ENCODE results near the gene EHMT1. TPM values are rescaled to one million over a fixed set of nuclear protein-coding genes. Genes with fewer than 3 reads are reported as not detected.

Gene EHMT1
- total RNA-seq, 2 donors from 2014 or later: 106 to 108 TPM

- Mint-ChIP-seq H3K27me3 (no peaks in the 10 kb centered on the region), H3K27ac (peak overlapping the region; percentile 60), H3K4me1 (peaks cover 28% of the 10 kb centered on the region), H3K4me3 (no peak overlapping the region), H3K36me3 (ENCODE audit: low read depth) (peaks cover 5% of the 10 kb centered on the region)
- DNase-seq: no peak
- no peak for ATAC-seq
- H3K9me3 ChIP-seq (ENCODE audit: control insufficient read depth, low read length, poor library complexity, severe bottlenecking): no peaks in the 10 kb centered on the region
Measured at GRCh38 chr9:137680444-137681358, 61.9 kb downstream of the EHMT1 start.

- Mint-ChIP-seq H3K4me3 (no peak overlapping the region), H3K36me3 (ENCODE audit: low read depth) (peaks cover 5% of the 10 kb centered on the region), H3K27ac (no peak overlapping the region), H3K27me3 (no peaks in the 10 kb centered on the region), H3K4me1 (peaks cover 39% of the 10 kb centered on the region)
- ATAC-seq (no peak), DNase-seq (no peak)
- H3K9me3 ChIP-seq (ENCODE audit: control insufficient read depth, low read length, poor library complexity, severe bottlenecking): no peaks in the 10 kb centered on the region
Measured at GRCh38 chr9:137682428-137683105, 63.8 kb downstream of the EHMT1 start.

GRCh38 chr9:137683262-137683864, 64.6 kb downstream of the EHMT1 start:
- Mint-ChIP-seq H3K4me1 (peaks cover 38% of the 10 kb centered on the region), H3K4me3 (no peak overlapping the region), H3K27ac (no peak overlapping the region), H3K36me3 (ENCODE audit: low read depth) (peaks cover 4% of the 10 kb centered on the region), H3K27me3 (no peaks in the 10 kb centered on the region)
- no peaks in the 10 kb centered on the region for H3K9me3 ChIP-seq (ENCODE audit: control insufficient read depth, low read length, poor library complexity, severe bottlenecking)
- no peak for DNase-seq
- no peak for ATAC-seq

- Mint-ChIP-seq H3K36me3 (ENCODE audit: low read depth) (no peaks in the 10 kb centered on the region), H3K27ac (peak overlapping the region; percentile 8), H3K27me3 (no peaks in the 10 kb centered on the region), H3K4me3 (no peak overlapping the region), H3K4me1 (peaks cover 42% of the 10 kb centered on the region)
- no peak for DNase-seq
- no peak for ATAC-seq
- H3K9me3 ChIP-seq (ENCODE audit: control insufficient read depth, low read length, poor library complexity, severe bottlenecking): no peaks in the 10 kb centered on the region
Measured at GRCh38 chr9:137685035-137685740, 66.4 kb downstream of the EHMT1 start.

DNA sequence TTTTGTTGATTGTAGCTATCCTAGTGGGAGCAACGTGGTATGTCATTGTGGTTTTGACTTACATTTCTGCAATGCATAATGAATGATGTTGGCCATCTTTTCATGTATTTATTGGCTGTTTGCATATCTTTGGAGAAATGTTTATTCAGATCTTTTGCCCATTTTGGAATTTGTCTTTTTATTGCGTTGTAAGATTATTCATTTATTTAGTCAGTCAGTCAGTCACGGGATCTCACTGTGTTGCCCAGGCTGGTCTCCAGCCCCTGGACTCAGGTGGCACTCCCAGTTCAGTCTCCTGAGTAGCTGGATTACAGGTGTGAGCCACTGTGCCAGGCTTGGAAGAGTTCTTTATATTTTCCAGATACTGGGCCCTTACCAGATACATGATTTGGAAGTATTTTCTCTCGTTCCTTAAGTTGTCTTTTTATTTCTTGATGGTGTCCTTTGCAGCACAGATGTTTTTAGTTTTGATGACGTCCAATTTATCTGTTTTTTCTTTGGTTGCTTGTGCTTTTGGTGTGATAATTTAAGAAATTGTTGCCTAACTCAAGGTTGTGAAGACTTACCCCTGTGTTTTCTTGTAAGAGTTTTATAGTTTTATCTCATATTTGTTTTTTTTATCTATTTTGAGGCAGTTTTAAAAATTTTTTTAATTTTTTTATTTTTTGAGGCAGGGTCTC, 67.1 kb downstream of the EHMT1 start:
- H3K4me1 Mint-ChIP-seq: peaks cover 46% of the 10 kb centered on the region
- H3K36me3 Mint-ChIP-seq (ENCODE audit: low read depth): no peaks in the 10 kb centered on the region
- no peaks in the 10 kb centered on the region for H3K27me3 Mint-ChIP-seq
- no peak overlapping the region for H3K4me3 Mint-ChIP-seq
- no peaks in the 10 kb centered on the region for H3K9me3 ChIP-seq (ENCODE audit: control insufficient read depth, low read length, poor library complexity, severe bottlenecking)
- DNase-seq (no peak), ATAC-seq (no peak)
- peak overlapping the region; percentile 8 for H3K27ac Mint-ChIP-seq

DNA sequence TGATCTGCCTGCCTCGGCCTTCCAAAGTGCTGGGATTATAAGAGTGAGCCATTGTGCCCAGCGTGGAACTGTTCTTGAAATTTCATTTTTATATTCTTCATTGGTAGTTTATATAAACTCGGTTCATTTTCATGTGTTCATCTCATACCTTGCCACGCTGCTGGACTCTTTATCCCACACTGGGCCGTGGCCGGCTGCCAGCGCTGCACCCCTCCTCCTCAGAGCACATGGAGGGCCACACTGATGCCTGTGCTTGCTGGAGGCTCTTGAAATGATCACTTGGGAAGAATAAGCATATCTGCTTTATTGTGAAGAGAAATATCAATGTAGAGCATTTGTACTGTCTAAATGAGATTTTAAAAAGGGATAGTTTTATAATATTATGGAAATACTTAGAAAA, 69.5 kb downstream of the EHMT1 start:
- H3K9me3 ChIP-seq (ENCODE audit: control insufficient read depth, low read length, poor library complexity, severe bottlenecking): no peaks in the 10 kb centered on the region
- Mint-ChIP-seq H3K36me3 (ENCODE audit: low read depth) (no peaks in the 10 kb centered on the region), H3K27me3 (no peaks in the 10 kb centered on the region), H3K27ac (peak overlapping the region; percentile 57), H3K4me1 (peaks cover 51% of the 10 kb centered on the region), H3K4me3 (no peak overlapping the region)
- DNase-seq (no peak), ATAC-seq (no peak)

DNA sequence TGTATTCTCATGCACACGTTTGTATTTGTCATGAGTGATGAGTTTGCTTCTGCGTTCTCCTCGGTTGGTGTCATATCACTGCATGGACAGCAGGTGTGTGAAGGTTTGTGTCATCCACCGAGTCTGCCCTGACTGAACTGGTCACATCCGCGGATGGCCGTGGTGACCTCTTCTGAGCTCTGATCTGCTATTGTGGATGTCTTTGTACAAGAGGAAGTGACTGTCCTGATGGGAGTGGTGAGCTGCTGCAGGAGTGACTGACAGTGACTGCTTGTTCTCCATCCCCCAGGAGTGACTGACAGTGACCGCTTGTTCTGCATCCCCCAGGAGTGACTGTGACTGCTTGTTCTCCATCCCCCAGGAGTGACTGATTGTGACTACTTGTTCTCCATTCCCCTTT, 69.9 kb downstream of the EHMT1 start:
- no peaks in the 10 kb centered on the region for H3K36me3 Mint-ChIP-seq (ENCODE audit: low read depth)
- H3K4me3 Mint-ChIP-seq: no peak overlapping the region
- no peak for DNase-seq
- no peak overlapping the region for H3K27ac Mint-ChIP-seq
- ATAC-seq: no peak
- H3K4me1 Mint-ChIP-seq: peaks cover 49% of the 10 kb centered on the region
- no peaks in the 10 kb centered on the region for H3K27me3 Mint-ChIP-seq
- H3K9me3 ChIP-seq (ENCODE audit: control insufficient read depth, low read length, poor library complexity, severe bottlenecking): no peaks in the 10 kb centered on the region

- no peaks in the 10 kb centered on the region for H3K27me3 Mint-ChIP-seq
- ATAC-seq (no peak), DNase-seq (no peak)
- H3K4me3 Mint-ChIP-seq: no peak overlapping the region
- peak overlapping the region; percentile 68 for H3K27ac Mint-ChIP-seq
- peaks cover 54% of the 10 kb centered on the region for H3K4me1 Mint-ChIP-seq
- no peaks in the 10 kb centered on the region for H3K9me3 ChIP-seq (ENCODE audit: control insufficient read depth, low read length, poor library complexity, severe bottlenecking)
- no peaks in the 10 kb centered on the region for H3K36me3 Mint-ChIP-seq (ENCODE audit: low read depth)
Measured at GRCh38 chr9:137689745-137690529, 71.1 kb downstream of the EHMT1 start.

GRCh38 chr9:137690930-137691645, 72.3 kb downstream of the EHMT1 start:
- H3K27ac Mint-ChIP-seq: peak overlapping the region; percentile 68
- no peak overlapping the region for H3K4me3 Mint-ChIP-seq
- no peak for ATAC-seq
- H3K27me3 Mint-ChIP-seq: no peaks in the 10 kb centered on the region
- H3K4me1 Mint-ChIP-seq: peaks cover 48% of the 10 kb centered on the region
- no peak for DNase-seq
- no peaks in the 10 kb centered on the region for H3K9me3 ChIP-seq (ENCODE audit: control insufficient read depth, low read length, poor library complexity, severe bottlenecking)
- no peaks in the 10 kb centered on the region for H3K36me3 Mint-ChIP-seq (ENCODE audit: low read depth)

GRCh38 chr9:137691646-137692351, 73.0 kb downstream of the EHMT1 start:
- Mint-ChIP-seq H3K36me3 (ENCODE audit: low read depth) (no peaks in the 10 kb centered on the region), H3K27ac (peak overlapping the region; percentile 51), H3K27me3 (no peaks in the 10 kb centered on the region), H3K4me1 (peaks cover 55% of the 10 kb centered on the region), H3K4me3 (peak overlapping the region; percentile 47)
- ATAC-seq (no peak), DNase-seq (no peak)
- no peaks in the 10 kb centered on the region for H3K9me3 ChIP-seq (ENCODE audit: control insufficient read depth, low read length, poor library complexity, severe bottlenecking)

DNA sequence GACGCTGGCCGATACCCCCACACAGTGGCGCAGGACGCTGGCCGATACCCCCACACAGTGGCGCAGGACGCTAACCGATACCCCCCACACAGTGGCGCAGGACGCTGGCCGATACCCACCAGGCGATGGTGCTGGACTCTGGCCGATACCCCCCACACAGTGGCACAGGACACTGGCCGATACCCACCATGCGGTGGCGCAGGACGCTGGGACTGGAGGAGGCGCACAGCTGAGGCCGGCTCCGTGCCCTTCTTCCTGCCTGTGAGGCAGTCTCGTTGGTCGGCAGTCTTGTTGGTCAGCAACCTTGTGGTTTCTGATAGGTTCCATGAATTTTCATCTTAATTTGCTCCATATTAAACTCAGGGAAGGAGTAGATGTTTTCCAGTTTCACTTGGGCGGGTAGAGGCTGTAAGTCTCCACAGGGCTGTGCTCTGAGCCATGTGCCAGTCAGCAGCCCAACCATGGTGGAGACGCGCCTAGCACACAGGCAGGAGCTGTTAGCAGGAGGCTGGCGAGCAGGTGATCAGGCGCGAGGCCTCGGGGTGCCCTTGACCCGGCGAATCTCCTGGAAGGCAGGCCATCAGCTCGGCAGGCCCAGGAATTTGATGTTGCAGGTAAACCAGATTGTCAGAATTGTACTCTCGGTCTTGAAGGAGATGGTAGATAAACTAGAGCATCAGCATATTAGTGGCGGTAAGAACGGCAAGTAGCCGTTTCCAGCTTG, 75.6 kb downstream of the EHMT1 start:
- Mint-ChIP-seq H3K4me1 (peaks cover 47% of the 10 kb centered on the region), H3K27ac (peak overlapping the region; percentile 63), H3K27me3 (no peaks in the 10 kb centered on the region), H3K4me3 (no peak overlapping the region), H3K36me3 (ENCODE audit: low read depth) (no peaks in the 10 kb centered on the region)
- ATAC-seq: no peak
- DNase-seq: no peak
- no peaks in the 10 kb centered on the region for H3K9me3 ChIP-seq (ENCODE audit: control insufficient read depth, low read length, poor library complexity, severe bottlenecking)
